ENCODE measurements around the gene CFAP251. TPM values are rescaled to one million over a fixed set of nuclear protein-coding genes. Genes with fewer than 3 reads are reported as not detected.

CFAP251 gene
- total RNA-seq, 2 donors from 2014 or later, result 3.6 to 7.0 TPM

DNA sequence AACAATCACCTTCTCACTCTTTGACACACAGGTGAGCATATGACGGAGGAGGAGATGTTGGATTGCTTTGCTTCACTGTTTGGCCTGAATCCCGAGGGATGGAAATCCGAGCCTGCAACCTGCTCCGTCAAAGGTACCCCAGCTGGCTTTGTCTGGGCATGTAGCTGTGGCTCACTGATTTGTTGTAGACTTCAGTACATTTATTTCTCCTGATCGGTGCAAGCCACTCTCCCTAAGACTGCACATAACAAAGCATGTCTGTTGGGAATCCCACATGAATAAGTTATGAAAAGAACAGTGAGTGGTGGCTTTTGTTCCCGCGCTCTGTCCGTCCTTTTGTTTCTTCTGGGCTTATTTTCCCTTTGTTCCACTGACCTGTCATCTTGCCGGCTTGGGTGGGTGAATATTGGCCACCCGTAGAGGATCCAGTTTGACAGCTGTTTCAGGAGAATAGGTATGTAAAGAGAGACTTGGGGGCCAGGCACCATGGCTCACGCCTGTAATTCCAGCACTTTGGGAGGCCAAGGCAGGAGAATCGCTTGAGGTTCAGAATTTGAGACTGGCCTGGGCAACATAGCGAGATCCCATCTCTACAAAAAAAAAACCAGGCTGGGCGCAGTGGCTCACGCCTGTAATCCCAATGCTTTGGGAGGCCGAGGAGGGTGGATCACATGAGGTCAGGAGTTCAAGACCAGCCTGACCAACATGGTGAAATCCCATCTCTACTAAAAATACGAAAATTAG is 83.2 kb downstream of the CFAP251 start:
- intact Hi-C loops (cut with DNase I), result no loop called here
- DNase-seq (no peak), ATAC-seq (no peak)
- Histone ChIP-seq H3K36me3 (replicated peaks in 1 of 2; ENCODE audit: insufficient read depth in 1 of 2, low read depth in 2 of 2) (no peaks in the 10 kb centered on the region), H3K4me3 (no peak overlapping the region), H3K4me1 (peaks cover 4% of the 10 kb centered on the region), H3K27me3 (no peaks in the 10 kb centered on the region), H3K9me3 (no peaks in the 10 kb centered on the region), H3K27ac (no peak overlapping the region)
- TF ChIP-seq, protein P1, sequence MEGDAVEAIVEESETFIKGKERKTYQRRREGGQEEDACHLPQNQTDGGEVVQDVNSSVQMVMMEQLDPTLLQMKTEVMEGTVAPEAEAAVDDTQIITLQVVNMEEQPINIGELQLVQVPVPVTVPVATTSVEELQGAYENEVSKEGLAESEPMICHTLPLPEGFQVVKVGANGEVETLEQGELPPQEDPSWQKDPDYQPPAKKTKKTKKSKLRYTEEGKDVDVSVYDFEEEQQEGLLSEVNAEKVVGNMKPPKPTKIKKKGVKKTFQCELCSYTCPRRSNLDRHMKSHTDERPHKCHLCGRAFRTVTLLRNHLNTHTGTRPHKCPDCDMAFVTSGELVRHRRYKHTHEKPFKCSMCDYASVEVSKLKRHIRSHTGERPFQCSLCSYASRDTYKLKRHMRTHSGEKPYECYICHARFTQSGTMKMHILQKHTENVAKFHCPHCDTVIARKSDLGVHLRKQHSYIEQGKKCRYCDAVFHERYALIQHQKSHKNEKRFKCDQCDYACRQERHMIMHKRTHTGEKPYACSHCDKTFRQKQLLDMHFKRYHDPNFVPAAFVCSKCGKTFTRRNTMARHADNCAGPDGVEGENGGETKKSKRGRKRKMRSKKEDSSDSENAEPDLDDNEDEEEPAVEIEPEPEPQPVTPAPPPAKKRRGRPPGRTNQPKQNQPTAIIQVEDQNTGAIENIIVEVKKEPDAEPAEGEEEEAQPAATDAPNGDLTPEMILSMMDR (IDR thresholded peaks at IDR 0.05), result no peak
- TF ChIP-seq POLR2A (IDR thresholded peaks at IDR 0.05), result no peak
- 86 to 87% methylated on average over 16 to 17 of the region's 17 CpGs for WGBS, 2 donors

DNA sequence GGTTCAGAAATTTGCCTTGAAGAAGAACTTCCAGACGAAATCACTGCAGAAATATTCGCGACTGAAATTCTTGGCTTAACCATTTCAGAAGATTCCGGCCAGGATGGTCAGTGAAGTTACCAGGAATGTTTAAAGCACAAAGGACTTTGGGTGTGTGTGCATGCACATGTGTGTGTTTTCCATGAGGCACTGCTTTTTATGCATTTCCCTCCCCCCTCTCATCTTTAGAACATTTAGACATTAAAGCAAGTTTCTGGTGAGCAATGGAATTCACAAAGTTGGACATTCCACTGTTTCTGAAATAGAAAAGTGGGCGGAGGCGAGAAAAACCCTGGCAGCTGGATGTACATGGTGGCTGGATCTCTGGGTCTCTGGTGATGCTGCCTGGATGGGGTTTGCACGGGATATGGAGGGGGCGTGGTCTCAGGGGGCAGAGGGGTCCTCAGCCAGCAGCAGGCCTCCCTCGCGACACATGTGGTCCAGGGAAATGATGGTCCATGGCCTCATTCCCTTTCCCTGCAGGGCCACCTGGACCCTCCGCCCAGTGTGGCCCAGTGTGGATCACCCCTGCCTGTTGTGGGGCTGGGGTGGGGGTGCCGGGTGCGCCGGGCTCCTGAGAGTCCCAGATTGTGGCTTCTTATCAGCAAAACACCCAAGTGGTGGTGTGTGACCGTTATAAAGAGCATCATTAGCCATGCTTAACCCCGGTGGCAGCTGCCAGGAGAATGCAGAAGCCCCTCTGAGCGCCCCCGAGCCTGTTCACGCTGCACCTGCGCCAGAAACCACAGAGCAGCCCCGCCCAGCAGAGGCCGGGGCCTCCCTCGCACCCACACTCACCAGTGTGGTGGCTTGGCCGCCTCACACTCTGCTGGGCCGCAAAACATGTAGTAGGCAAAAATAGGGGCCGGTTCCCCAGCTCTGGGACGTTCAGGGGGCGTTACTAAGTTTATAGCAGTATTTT is 85.5 kb downstream of the CFAP251 start:
- H3K27ac ChIP-seq, result no peak overlapping the region
- H3K4me3 ChIP-seq, result no peak overlapping the region
- WGBS, 2 donors, result 72 to 74% methylated on average over 18 to 28 of the region's 28 CpGs
- H3K36me3 ChIP-seq (replicated peaks in 1 of 2; ENCODE audit: insufficient read depth in 1 of 2, low read depth in 2 of 2), result no peaks in the 10 kb centered on the region
- TF ChIP-seq, protein P1 (IDR thresholded peaks at IDR 0.05), result no peak
- TF ChIP-seq POLR2A (IDR thresholded peaks at IDR 0.05), result no peak
- H3K4me1 ChIP-seq, result no peaks in the 10 kb centered on the region
- intact Hi-C loops (cut with DNase I), result no loop called here
- H3K9me3 ChIP-seq, result no peaks in the 10 kb centered on the region
- no peak for ATAC-seq
- no peaks in the 10 kb centered on the region for H3K27me3 ChIP-seq
- DNase-seq, result no peak

DNA sequence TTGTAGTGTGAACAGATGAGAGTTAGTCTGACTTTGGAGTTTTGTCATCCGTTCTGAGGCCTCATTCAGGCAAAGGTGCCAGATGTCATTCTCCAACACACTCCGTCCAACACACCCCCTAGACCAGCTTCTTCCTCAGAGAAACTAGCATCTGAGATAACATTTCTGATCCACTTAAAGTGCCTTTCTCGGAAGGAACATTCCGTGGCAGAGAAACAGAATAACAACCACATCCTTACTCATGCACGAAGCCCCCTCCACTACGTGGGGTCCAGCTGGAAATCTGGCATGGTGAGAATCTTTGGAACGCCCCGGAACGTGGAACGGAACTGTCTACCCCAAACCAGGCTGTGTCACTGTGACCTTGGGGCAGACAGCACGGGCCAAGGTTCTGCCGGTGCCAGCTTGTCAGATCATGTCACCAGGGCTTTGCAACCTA is 86.3 kb downstream of the CFAP251 start:
- H3K27ac ChIP-seq, result no peak overlapping the region
- 36 to 44% methylated on average over 12 of the region's 12 CpGs for WGBS, 2 donors
- ATAC-seq, result no peak
- TF ChIP-seq POLR2A (IDR thresholded peaks at IDR 0.05), result no peak
- TF ChIP-seq, protein P1 (IDR thresholded peaks at IDR 0.05), result no peak
- no peak for DNase-seq
- no peaks in the 10 kb centered on the region for H3K27me3 ChIP-seq
- no peak overlapping the region for H3K4me3 ChIP-seq
- no peaks in the 10 kb centered on the region for H3K4me1 ChIP-seq
- no peaks in the 10 kb centered on the region for H3K36me3 ChIP-seq (replicated peaks in 1 of 2; ENCODE audit: insufficient read depth in 1 of 2, low read depth in 2 of 2)
- H3K9me3 ChIP-seq, result no peaks in the 10 kb centered on the region
- intact Hi-C loops (cut with DNase I), result no loop called here

DNA sequence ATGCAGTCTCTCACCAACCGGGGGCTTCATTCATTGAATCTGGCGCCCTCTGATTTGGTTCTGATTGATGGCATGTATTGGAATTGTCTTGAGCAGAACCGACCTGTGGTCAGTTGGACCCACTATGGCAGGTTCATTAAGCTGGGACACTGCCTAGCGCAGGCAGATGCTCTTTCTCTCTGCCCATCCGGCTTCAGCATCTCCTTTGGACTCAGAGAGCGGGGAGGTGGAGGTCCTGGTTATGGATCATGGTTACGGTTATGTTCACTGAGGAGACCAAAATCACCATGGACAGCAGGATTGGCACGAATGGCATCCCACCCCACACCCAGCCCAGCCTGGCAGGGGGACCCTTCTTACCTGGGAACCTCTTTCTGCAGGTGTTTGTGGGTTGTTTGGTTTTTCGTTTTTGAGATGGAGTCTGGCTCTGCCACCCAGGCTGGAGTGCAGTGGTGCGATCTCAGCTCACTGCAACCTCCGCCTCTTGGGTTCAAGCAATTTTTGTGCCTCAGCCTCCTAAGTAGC is 86.9 kb downstream of the CFAP251 start:
- Histone ChIP-seq H3K9me3 (no peaks in the 10 kb centered on the region), H3K36me3 (replicated peaks in 1 of 2; ENCODE audit: insufficient read depth in 1 of 2, low read depth in 2 of 2) (no peaks in the 10 kb centered on the region), H3K4me1 (no peaks in the 10 kb centered on the region), H3K4me3 (no peak overlapping the region), H3K27me3 (no peaks in the 10 kb centered on the region), H3K27ac (no peak overlapping the region)
- DNase-seq (no peak), ATAC-seq (no peak)
- 74% methylated on average over 10 to 11 of the region's 11 CpGs for WGBS, 2 donors
- TF ChIP-seq POLR2A (IDR thresholded peaks at IDR 0.05), result no peak
- TF ChIP-seq, protein P1 (IDR thresholded peaks at IDR 0.05), result no peak
- intact Hi-C loops (cut with DNase I), result no loop called here
